Measurements from ENCODE around the gene ADAM20.

GRCh38 chr14:70514168-70515069, 20.4 kb downstream of the ADAM20 start:
- TF ChIP-seq EZH2phosphoT487 (IDR thresholded peaks at IDR 0.05; ENCODE audit: insufficient read depth, low read depth) (no peak), EZH2 (IDR thresholded peaks at IDR 0.05; ENCODE audit: insufficient read depth, poor library complexity, severe bottlenecking) (no peak)
